Naive thymus-derived CD4-positive, alpha-beta T cell (primary cell): ENCODE results near the gene P2RY2. TPM values are rescaled to one million over a fixed set of nuclear protein-coding genes. Genes with fewer than 3 reads are reported as not detected.
A peak's percentile ranks its signal among the peaks of the same experiment; 100 is the strongest.

Experiments used
- ATAC-seq: fragments of 150-1000 bp; cut with Tn5 transposase; 2 replicates; pipeline ENCODE4 v1.10.0; 2021; ENCODE audit warnings: mild to moderate bottlenecking, moderate library complexity
- CTCF ChIA-PET: fragments of 350-600 bp; sonication (Branson Sonifier 250); formaldehyde crosslinking; loops from one replicate; lab custom pipeline; 2021; ENCODE audit warnings: antibody characterized with exemption; lab: Charles Lee
- POLR2A ChIA-PET: fragments of 350-600 bp; sonication (Branson Sonifier 250); formaldehyde crosslinking; loops from one replicate; lab custom pipeline; 2021; ENCODE audit warnings: antibody characterized with exemption, inconsistent platforms; lab: Charles Lee
- DNase-seq, 9 donors: peaks; one replicate each; pipeline versions ENCODE4 v3.0.0 to v3.0.0-alpha.2; 2020 to 2022; ENCODE audit warnings: mixed read lengths in 1 of 9
- H3K27ac ChIP-seq: one replicate; pipeline ENCODE4 v1.7.0; 2013; ENCODE audit warnings: mild to moderate bottlenecking, low read depth, low read length, moderate library complexity
- H3K27me3 ChIP-seq, 2 donors: one replicate each; pipeline ENCODE4 v1.7.0; 2013; ENCODE audit warnings: low read length in 2 of 2, mild to moderate bottlenecking in 2 of 2, moderate library complexity in 2 of 2; ENCODE audit not compliant: control insufficient read depth in 2 of 2, insufficient read depth in 2 of 2
- H3K36me3 ChIP-seq, 3 experiments: 1 replicate in 2 of 3; 2 replicates in 1 of 3; pipeline ENCODE4 v1.7.0; 2013; ENCODE audit warnings: low read length in 3 of 3, mild to moderate bottlenecking in 3 of 3, moderate library complexity in 1 of 3; ENCODE audit not compliant: insufficient read depth in 3 of 3, control insufficient read depth in 2 of 3
- H3K4me1 ChIP-seq, 2 donors: one replicate each; pipeline ENCODE4 v1.7.0; 2013; ENCODE audit warnings: low read length in 2 of 2, mild to moderate bottlenecking in 2 of 2, moderate library complexity in 1 of 2; ENCODE audit not compliant: control insufficient read depth in 2 of 2, insufficient read depth in 2 of 2
- H3K4me3 ChIP-seq: 2 replicates; pipeline ENCODE4 v1.7.0; 2013; ENCODE audit warnings: mild to moderate bottlenecking, low read length
- H3K9me3 ChIP-seq, 3 experiments: 1 replicate in 2 of 3; 2 replicates in 1 of 3; pipeline ENCODE4 v1.7.0; 2013; ENCODE audit warnings: low read length in 3 of 3; ENCODE audit not compliant: control insufficient read depth in 2 of 3
- H3K27ac Mint-ChIP-seq, 9 donors: one replicate each; pipeline ENCODE4 v1.8.0; 2020 to 2022; ENCODE audit warnings: mixed read lengths in 9 of 9, mild to moderate bottlenecking in 8 of 9, moderate library complexity in 5 of 9, inconsistent platforms in 2 of 9
- H3K27me3 Mint-ChIP-seq, 5 donors: one replicate each; pipeline ENCODE4 v1.8.0; 2021 to 2022; ENCODE audit warnings: mixed read lengths in 5 of 5, mild to moderate bottlenecking in 1 of 5
- H3K36me3 Mint-ChIP-seq, 5 donors: one replicate each; pipeline ENCODE4 v1.8.0; 2020 to 2022; ENCODE audit warnings: mixed read lengths in 5 of 5, mild to moderate bottlenecking in 3 of 5, inconsistent platforms in 1 of 5
- H3K4me1 Mint-ChIP-seq, 7 donors: one replicate each; pipeline ENCODE4 v1.8.0; 2020 to 2022; ENCODE audit warnings: mixed read lengths in 7 of 7, mild to moderate bottlenecking in 3 of 7, inconsistent platforms in 1 of 7
- H3K4me3 Mint-ChIP-seq, 10 donors: one replicate each; pipeline ENCODE4 v1.8.0; 2020 to 2022; ENCODE audit warnings: mild to moderate bottlenecking in 10 of 10, mixed read lengths in 10 of 10, moderate library complexity in 6 of 10, inconsistent platforms in 2 of 10
- H3K9me3 Mint-ChIP-seq, 11 donors: one replicate each; pipeline ENCODE4 v1.8.0; 2020 to 2022; ENCODE audit warnings: mixed read lengths in 11 of 11, mild to moderate bottlenecking in 4 of 11, inconsistent platforms in 1 of 11, moderate library complexity in 1 of 11
- intact Hi-C, 2 donors: fragments of 100-400 bp; cut with micrococcal nuclease; formaldehyde crosslinking; loops; one replicate each; pipeline ENCODE4 v1.15.1; 2023
- polyA plus RNA-seq, 2 donors: library from polyadenylated mRNA; unstranded; fragments of 300-500 nt; fragmentation: Illumina TruSeq; gene quantifications; one replicate each; pipeline ENCODE4 v1.2.3, GENCODE V29; 2021
- total RNA-seq, 6 experiments: library from RNA in 5 of 6; stranded (reverse) in 5 of 6; gene quantifications; 1 replicate in 5 of 6; 2 replicates in 1 of 6; pipeline ENCODE4 v1.2.3 and lab custom pipeline; 2021 to 2026

P2RY2 gene
- total and polyA plus RNA-seq, 7 experiments from 2014 or later, result 0.90 to 5.3 TPM; not detected in 5

DNA sequence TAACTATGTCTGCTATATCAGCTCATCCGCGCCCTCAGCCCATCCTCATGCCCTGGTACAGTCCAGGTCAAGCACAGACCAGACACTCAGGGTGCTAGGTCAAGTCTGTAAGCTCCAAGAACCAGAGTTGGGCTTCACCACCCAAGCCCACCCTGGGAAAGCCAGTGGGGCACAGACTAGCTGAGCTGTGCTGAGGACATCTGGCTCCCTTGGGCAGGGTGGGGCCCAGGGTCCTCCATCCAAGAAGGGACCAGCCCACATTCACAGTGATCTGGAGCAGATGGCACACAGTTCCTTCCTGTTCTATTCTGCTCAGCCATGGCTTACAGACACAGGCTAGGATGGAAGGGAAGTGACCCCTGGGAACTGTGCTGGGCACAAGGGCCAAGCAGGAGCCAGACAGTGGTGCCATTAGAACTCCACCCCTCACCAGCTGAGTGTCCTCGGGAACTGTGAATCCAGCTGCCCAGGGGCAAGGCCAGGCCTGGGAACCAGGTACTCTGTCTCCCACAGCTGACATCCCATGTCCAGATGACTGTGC lies 63.2 kb downstream of the P2RY2 start:
- no peak overlapping the region for H3K4me3 ChIP-seq
- CTCF ChIA-PET, result no interaction called here
- Mint-ChIP-seq H3K4me3 (no peak overlapping the region), H3K4me1 (peaks cover 0 to 14% (median 0%) of the 10 kb centered on the region in 7 donors), H3K9me3 (no peaks in the 10 kb centered on the region), H3K27me3 (peaks cover 0 to 22% (median 0%) of the 10 kb centered on the region in 5 donors), H3K27ac (no peak overlapping the region), H3K36me3 (no peaks in the 10 kb centered on the region)
- no peaks in the 10 kb centered on the region for H3K9me3 ChIP-seq
- no peak overlapping the region for H3K27ac ChIP-seq
- POLR2A ChIA-PET, result no interaction called here
- H3K36me3 ChIP-seq, result no peaks in the 10 kb centered on the region
- H3K4me1 ChIP-seq, result no peaks in the 10 kb centered on the region
- intact Hi-C loops, result no loop called here
- no peaks in the 10 kb centered on the region for H3K27me3 ChIP-seq
- DNase-seq, result no peak
- ATAC-seq, result peak; percentile 54

DNA sequence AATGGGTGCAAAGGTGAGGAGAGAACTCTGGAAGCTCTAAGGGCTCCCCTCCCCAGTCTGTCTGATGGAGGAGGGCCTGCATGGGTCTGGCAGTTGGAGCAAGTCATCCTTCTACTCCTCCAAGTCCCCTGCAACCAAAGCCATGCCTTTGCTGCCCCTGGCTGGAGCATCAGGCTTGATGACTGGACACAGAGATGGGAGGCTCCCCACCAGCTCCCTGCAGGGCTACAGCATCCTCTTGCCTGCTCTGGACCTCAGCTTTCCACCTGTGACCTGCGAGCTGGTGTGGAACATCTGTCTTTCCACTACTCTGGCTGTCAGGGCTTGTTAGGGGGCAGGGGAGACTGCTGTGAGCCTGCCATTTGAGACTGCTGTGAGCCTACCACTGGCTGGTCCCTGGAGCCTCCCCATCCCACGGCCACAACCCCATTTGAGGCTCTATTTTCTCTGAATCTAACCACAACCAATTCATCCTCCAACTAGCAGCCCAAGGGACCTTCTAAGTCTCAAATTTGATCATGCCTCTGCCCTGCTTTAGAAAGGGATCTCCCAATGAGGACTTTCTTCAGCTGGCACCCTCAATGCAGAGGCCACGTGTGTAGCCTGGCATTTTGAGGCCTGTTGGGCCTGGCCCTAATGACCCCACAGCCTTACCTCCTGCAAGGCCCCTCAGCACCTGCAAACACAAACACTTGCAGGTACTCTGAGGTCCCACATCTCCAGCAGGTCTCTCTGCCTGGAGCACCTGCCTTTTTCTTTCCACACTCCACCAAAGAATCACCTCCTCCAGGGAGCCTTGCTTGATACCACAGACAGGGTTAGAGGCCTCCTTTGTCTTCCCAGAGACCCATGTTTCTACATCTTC lies 63.9 kb downstream of the P2RY2 start:
- ATAC-seq, result no peak
- Mint-ChIP-seq H3K27ac (peak overlapping the region in 1 of 9 donors; percentile 34), H3K9me3 (no peaks in the 10 kb centered on the region), H3K27me3 (peaks cover 0 to 17% (median 3%) of the 10 kb centered on the region in 5 donors), H3K4me1 (peaks cover 0 to 16% (median 0%) of the 10 kb centered on the region in 7 donors), H3K36me3 (no peaks in the 10 kb centered on the region), H3K4me3 (no peak overlapping the region)
- no peaks in the 10 kb centered on the region for H3K4me1 ChIP-seq
- no peaks in the 10 kb centered on the region for H3K9me3 ChIP-seq
- intact Hi-C loops, result no loop called here
- H3K27ac ChIP-seq, result no peak overlapping the region
- H3K27me3 ChIP-seq, result no peaks in the 10 kb centered on the region
- no peak overlapping the region for H3K4me3 ChIP-seq
- H3K36me3 ChIP-seq, result no peaks in the 10 kb centered on the region
- CTCF ChIA-PET, result interaction anchor here (1.7 kb wide), 1 partner anchor 12 kb away, joined by 6 read pairs; no protein-coding TSS in a partner anchor
- POLR2A ChIA-PET, result no interaction called here
- DNase-seq, result no peak

DNA sequence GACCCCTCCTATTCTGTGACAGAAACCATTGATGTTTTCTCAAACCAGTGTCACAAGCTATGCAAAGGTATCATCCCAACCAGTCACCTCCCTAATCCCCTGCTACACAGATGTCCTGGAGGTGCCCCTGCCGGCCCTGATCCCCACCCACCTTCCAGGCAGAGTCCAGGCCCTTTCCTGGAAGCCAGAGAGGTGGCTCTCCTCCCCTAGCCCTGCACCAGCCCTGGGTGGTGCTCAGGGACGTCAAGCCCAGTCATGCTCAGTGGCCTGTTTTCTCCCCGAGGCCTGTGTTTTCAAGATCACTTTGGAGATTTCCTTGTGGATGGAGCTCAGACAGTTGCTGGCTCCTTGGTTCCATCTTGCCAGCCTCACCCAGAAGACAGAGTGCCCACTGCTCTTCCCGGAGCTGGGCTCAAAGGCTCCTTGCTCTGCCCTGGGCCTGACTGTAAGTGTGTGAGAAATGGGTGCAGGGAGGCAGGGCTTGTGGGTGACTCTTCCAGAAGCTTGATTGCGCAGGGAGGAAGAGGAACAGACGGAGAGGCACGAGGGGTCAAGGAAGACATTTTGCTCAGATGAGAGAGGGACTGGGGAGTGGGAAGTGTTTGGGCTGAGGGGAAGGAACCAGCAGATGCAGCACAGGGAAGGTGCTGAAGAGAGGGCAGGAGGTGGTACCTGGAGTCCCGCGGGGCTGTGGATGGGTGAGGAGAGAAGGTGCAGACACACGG lies 65.4 kb downstream of the P2RY2 start:
- Mint-ChIP-seq H3K4me1 (peaks cover 0 to 28% (median 3%) of the 10 kb centered on the region in 7 donors), H3K9me3 (no peaks in the 10 kb centered on the region), H3K36me3 (no peaks in the 10 kb centered on the region), H3K4me3 (no peak overlapping the region), H3K27ac (no peak overlapping the region), H3K27me3 (peaks cover 0 to 14% (median 3%) of the 10 kb centered on the region in 5 donors)
- no peaks in the 10 kb centered on the region for H3K4me1 ChIP-seq
- intact Hi-C loops, result no loop called here
- H3K4me3 ChIP-seq, result no peak overlapping the region
- no peaks in the 10 kb centered on the region for H3K9me3 ChIP-seq
- ATAC-seq (peak; percentile 40), DNase-seq (no peak)
- H3K27ac ChIP-seq, result no peak overlapping the region
- no peaks in the 10 kb centered on the region for H3K36me3 ChIP-seq
- ChIA-PET POLR2A (no interaction called here), CTCF (interaction anchor here (1.7 kb wide), 1 partner anchor 11 kb away, joined by 6 read pairs; no protein-coding TSS in a partner anchor)
- H3K27me3 ChIP-seq, result no peaks in the 10 kb centered on the region

DNA sequence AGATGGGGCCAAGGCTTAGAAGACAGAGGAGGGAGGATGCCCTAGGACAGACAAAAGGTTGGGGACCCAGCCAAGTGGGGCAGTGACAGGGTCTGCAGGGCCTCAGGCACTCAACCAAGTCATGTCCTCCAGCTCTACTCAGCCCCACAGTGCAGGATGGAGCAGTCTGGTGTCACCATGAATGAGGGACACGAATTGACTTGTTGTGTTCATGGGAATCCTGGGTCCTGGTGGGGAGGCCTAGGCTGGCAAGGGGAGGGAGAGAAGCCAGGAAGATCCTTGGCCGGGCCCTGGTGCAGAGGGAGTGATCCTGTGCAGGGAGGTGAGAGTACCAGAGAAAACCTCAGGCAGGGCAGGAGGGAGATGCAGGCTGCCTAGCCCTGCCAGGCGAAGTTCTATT lies 66.0 kb downstream of the P2RY2 start:
- Histone ChIP-seq H3K27me3 (no peaks in the 10 kb centered on the region), H3K36me3 (no peaks in the 10 kb centered on the region), H3K9me3 (no peaks in the 10 kb centered on the region), H3K4me3 (no peak overlapping the region), H3K4me1 (peaks cover 0 to 2% of the 10 kb centered on the region in 2 donors), H3K27ac (no peak overlapping the region)
- Mint-ChIP-seq H3K36me3 (no peaks in the 10 kb centered on the region), H3K27ac (no peak overlapping the region), H3K27me3 (peaks cover 0 to 8% (median 3%) of the 10 kb centered on the region in 5 donors), H3K9me3 (no peaks in the 10 kb centered on the region), H3K4me3 (no peak overlapping the region), H3K4me1 (peaks cover 0 to 34% (median 7%) of the 10 kb centered on the region in 7 donors)
- DNase-seq (no peak), ATAC-seq (no peak)
- POLR2A ChIA-PET, result no interaction called here
- CTCF ChIA-PET, result no interaction called here
- intact Hi-C loops, result no loop called here

DNA sequence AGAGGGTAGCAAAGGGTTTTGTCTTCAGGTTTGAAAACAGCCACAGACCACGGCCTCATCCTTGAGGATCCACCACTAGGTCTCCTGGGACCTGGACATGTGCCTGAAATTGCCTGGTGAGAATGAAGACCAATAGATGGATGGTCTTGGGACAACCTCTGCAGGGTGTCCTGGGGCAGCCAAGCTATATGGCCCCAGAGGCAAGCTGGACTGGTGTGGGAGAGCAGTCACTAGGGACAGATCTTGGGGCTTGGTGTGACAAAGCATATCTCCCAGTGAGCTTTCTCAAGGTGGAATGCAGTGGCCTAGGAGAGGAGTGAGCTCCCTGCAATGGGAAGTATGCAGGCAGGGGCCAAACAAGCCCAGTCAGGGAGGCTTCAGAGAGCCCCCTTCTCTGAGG lies 67.6 kb downstream of the P2RY2 start:
- ATAC-seq (no peak), DNase-seq (no peak)
- no peak overlapping the region for H3K4me3 Mint-ChIP-seq
- H3K36me3 ChIP-seq, result no peaks in the 10 kb centered on the region
- peaks cover 0 to 36% (median 9%) of the 10 kb centered on the region in 7 donors for H3K4me1 Mint-ChIP-seq
- H3K4me3 ChIP-seq, result no peak overlapping the region
- H3K27me3 ChIP-seq, result no peaks in the 10 kb centered on the region
- no peaks in the 10 kb centered on the region for H3K9me3 ChIP-seq
- intact Hi-C loops, result no loop called here
- H3K27me3 Mint-ChIP-seq, result peaks cover 0 to 6% (median 4%) of the 10 kb centered on the region in 5 donors
- ChIA-PET POLR2A (interaction anchor here (0.7 kb wide), 1 partner anchor 540 kb away, joined by 3 read pairs; no protein-coding TSS in a partner anchor), CTCF (interaction anchor here (0.6 to 0.7 kb wide), 2 partner anchors 9 to 49 kb away, joined by 3 read pairs; no protein-coding TSS in a partner anchor)
- H3K27ac Mint-ChIP-seq, result no peak overlapping the region
- no peaks in the 10 kb centered on the region for H3K36me3 Mint-ChIP-seq
- peaks cover 0 to 4% of the 10 kb centered on the region in 2 donors for H3K4me1 ChIP-seq
- peaks cover 0 to 2% (median 0%) of the 10 kb centered on the region in 11 donors for H3K9me3 Mint-ChIP-seq
- no peak overlapping the region for H3K27ac ChIP-seq
